ENCODE data around the gene OR13C8. TPM values are rescaled to one million over a fixed set of nuclear protein-coding genes. Genes with fewer than 3 reads are reported as not detected.
"Not testable (repeated sequence)": the region's sequence is repeated elsewhere in the genome, so short reads cannot be mapped to it uniquely, and the experiment has no call there.

The OR13C8 gene
- not detected for total RNA-seq

GRCh38 chr9:104568868-104569267 is at the start of gene OR13C8:
OR13C8 (plus strand) TSS chr9:104569168; CDS start chr9:104569168, 0 bp downstream.
- Mint-ChIP-seq H3K4me3 (no peak within 1 kb of the TSS), H3K9me3 (peaks cover 4% of the 10 kb centered on the region), H3K36me3 (ENCODE audit: low read depth) (no peaks in the 10 kb centered on the region), H3K27ac (no peak within 1 kb of the TSS), H3K4me1 (no peaks in the 10 kb centered on the region), H3K27me3 (no peaks in the 10 kb centered on the region)
- POLR2A ChIA-PET, result no interaction called here
- no peak for DNase-seq
- CTCF ChIA-PET, result no interaction called here

GRCh38 chr9:104520241-104520640 is 48.7 kb upstream of the OR13C8 start:
- H3K36me3 Mint-ChIP-seq (ENCODE audit: low read depth); H3K9me3 Mint-ChIP-seq; POLR2A ChIA-PET; CTCF ChIA-PET; H3K27ac Mint-ChIP-seq; DNase-seq; H3K4me3 Mint-ChIP-seq; H3K4me1 Mint-ChIP-seq; H3K27me3 Mint-ChIP-seq: not testable (repeated sequence)

GRCh38 chr9:104527109-104527508 is 41.9 kb upstream of the OR13C8 start, which contains the start of gene OR13C4:
OR13C4 (minus strand) TSS chr9:104527209; CDS start chr9:104527209, 0 bp downstream.
- POLR2A ChIA-PET, result no interaction called here
- no peak within 1 kb of the TSS for H3K27ac Mint-ChIP-seq
- H3K4me3 Mint-ChIP-seq, result no peak within 1 kb of the TSS
- H3K9me3 Mint-ChIP-seq, result no peaks in the 10 kb centered on the region
- no peaks in the 10 kb centered on the region for H3K36me3 Mint-ChIP-seq (ENCODE audit: low read depth)
- CTCF ChIA-PET, result no interaction called here
- DNase-seq, result no peak
- H3K4me1 Mint-ChIP-seq, result no peaks in the 10 kb centered on the region
- H3K27me3 Mint-ChIP-seq, result no peaks in the 10 kb centered on the region

- no peaks in the 10 kb centered on the region for H3K36me3 Mint-ChIP-seq (ENCODE audit: low read depth)
- POLR2A ChIA-PET, result no interaction called here
- H3K9me3 Mint-ChIP-seq, result no peaks in the 10 kb centered on the region
- no peak for DNase-seq
- H3K27me3 Mint-ChIP-seq, result no peaks in the 10 kb centered on the region
- CTCF ChIA-PET, result no interaction called here
- no peaks in the 10 kb centered on the region for H3K4me1 Mint-ChIP-seq
- H3K4me3 Mint-ChIP-seq, result no peak within 1 kb of the TSS
- H3K27ac Mint-ChIP-seq, result no peak within 1 kb of the TSS
Measured at GRCh38 chr9:104536756-104537155, 32.2 kb upstream of the OR13C8 start, which contains the start of gene OR13C3. OR13C3 (minus strand) TSS chr9:104536856; CDS start chr9:104536723, 133 bp downstream.

- H3K4me3 Mint-ChIP-seq, result no peak overlapping the region
- H3K36me3 Mint-ChIP-seq (ENCODE audit: low read depth), result no peaks in the 10 kb centered on the region
- CTCF ChIA-PET, result no interaction called here
- no peak overlapping the region for H3K27ac Mint-ChIP-seq
- no peaks in the 10 kb centered on the region for H3K9me3 Mint-ChIP-seq
- no peaks in the 10 kb centered on the region for H3K4me1 Mint-ChIP-seq
- H3K27me3 Mint-ChIP-seq, result no peaks in the 10 kb centered on the region
- DNase-seq, result no peak
- POLR2A ChIA-PET, result no interaction called here
Measured at GRCh38 chr9:104539275-104539674, 29.7 kb upstream of the OR13C8 start.

- no peak for DNase-seq
- Mint-ChIP-seq H3K4me1 (no peaks in the 10 kb centered on the region), H3K27ac (no peak overlapping the region), H3K9me3 (no peaks in the 10 kb centered on the region), H3K4me3 (no peak overlapping the region), H3K27me3 (no peaks in the 10 kb centered on the region), H3K36me3 (ENCODE audit: low read depth) (no peaks in the 10 kb centered on the region)
- ChIA-PET POLR2A (no interaction called here), CTCF (no interaction called here)
Measured at GRCh38 chr9:104544644-104545043, 24.3 kb upstream of the OR13C8 start.

GRCh38 chr9:104553261-104553660 is 15.7 kb upstream of the OR13C8 start:
- Mint-ChIP-seq H3K27me3 (no peaks in the 10 kb centered on the region), H3K36me3 (ENCODE audit: low read depth) (no peaks in the 10 kb centered on the region), H3K4me3 (no peak overlapping the region), H3K27ac (no peak overlapping the region), H3K9me3 (peaks cover under 1% of the 10 kb centered on the region), H3K4me1 (no peaks in the 10 kb centered on the region)
- ChIA-PET CTCF (no interaction called here), POLR2A (no interaction called here)
- DNase-seq, result no peak

- DNase-seq, result no peak
- no peak overlapping the region for H3K4me3 Mint-ChIP-seq
- ChIA-PET CTCF (no interaction called here), POLR2A (no interaction called here)
- H3K9me3 Mint-ChIP-seq, result peaks cover 3% of the 10 kb centered on the region
- no peak overlapping the region for H3K27ac Mint-ChIP-seq
- H3K27me3 Mint-ChIP-seq, result no peaks in the 10 kb centered on the region
- H3K36me3 Mint-ChIP-seq (ENCODE audit: low read depth), result no peaks in the 10 kb centered on the region
- H3K4me1 Mint-ChIP-seq, result no peaks in the 10 kb centered on the region
Measured at GRCh38 chr9:104555521-104555920, 13.4 kb upstream of the OR13C8 start.

GRCh38 chr9:104556830-104557634 is 11.9 kb upstream of the OR13C8 start:
- Mint-ChIP-seq H3K4me3 (no peak overlapping the region), H3K27ac (no peak overlapping the region), H3K9me3 (peaks cover 3% of the 10 kb centered on the region), H3K36me3 (ENCODE audit: low read depth) (no peaks in the 10 kb centered on the region), H3K4me1 (no peaks in the 10 kb centered on the region), H3K27me3 (no peaks in the 10 kb centered on the region)
- CTCF ChIA-PET, result no interaction called here
- POLR2A ChIA-PET, result no interaction called here
- no peak for DNase-seq

- Mint-ChIP-seq H3K36me3 (ENCODE audit: low read depth) (no peaks in the 10 kb centered on the region), H3K4me1 (no peaks in the 10 kb centered on the region), H3K9me3 (no peaks in the 10 kb centered on the region), H3K27ac (no peak overlapping the region), H3K4me3 (no peak overlapping the region), H3K27me3 (no peaks in the 10 kb centered on the region)
- DNase-seq, result no peak
- ChIA-PET POLR2A (no interaction called here), CTCF (interaction anchor here (0.6 kb wide), 1 partner anchor 173 kb away, joined by 4 read pairs; no protein-coding TSS in a partner anchor)
Measured at GRCh38 chr9:104564358-104564757, 4.6 kb upstream of the OR13C8 start.

GRCh38 chr9:104572612-104573011 is 3.6 kb downstream of the OR13C8 start:
- CTCF ChIA-PET, result no interaction called here
- no peak overlapping the region for H3K27ac Mint-ChIP-seq
- peaks cover 4% of the 10 kb centered on the region for H3K9me3 Mint-ChIP-seq

GRCh38 chr9:104575456-104575855 is 6.5 kb downstream of the OR13C8 start:
- ChIA-PET POLR2A (no interaction called here), CTCF (no interaction called here)
- Mint-ChIP-seq H3K4me1 (no peaks in the 10 kb centered on the region), H3K9me3 (no peaks in the 10 kb centered on the region), H3K27me3 (no peaks in the 10 kb centered on the region), H3K36me3 (ENCODE audit: low read depth) (no peaks in the 10 kb centered on the region), H3K4me3 (no peak overlapping the region), H3K27ac (no peak overlapping the region)
- no peak for DNase-seq

More at GRCh38 chr9:104572612-104573011, 3.6 kb downstream of the OR13C8 start:
- POLR2A ChIA-PET, result no interaction called here
- no peak overlapping the region for H3K4me3 Mint-ChIP-seq
- no peaks in the 10 kb centered on the region for H3K4me1 Mint-ChIP-seq
- H3K36me3 Mint-ChIP-seq (ENCODE audit: low read depth), result no peaks in the 10 kb centered on the region
- no peaks in the 10 kb centered on the region for H3K27me3 Mint-ChIP-seq
- no peak for DNase-seq

- H3K27me3 Mint-ChIP-seq, result no peaks in the 10 kb centered on the region
- no peak for DNase-seq
- H3K9me3 Mint-ChIP-seq, result no peaks in the 10 kb centered on the region
- no peaks in the 10 kb centered on the region for H3K36me3 Mint-ChIP-seq (ENCODE audit: low read depth)
- no peak overlapping the region for H3K4me3 Mint-ChIP-seq
- CTCF ChIA-PET, result no interaction called here
- no peak overlapping the region for H3K27ac Mint-ChIP-seq
- POLR2A ChIA-PET, result no interaction called here
- no peaks in the 10 kb centered on the region for H3K4me1 Mint-ChIP-seq
Measured at GRCh38 chr9:104577263-104577662, 8.3 kb downstream of the OR13C8 start.

- Mint-ChIP-seq H3K36me3 (ENCODE audit: low read depth) (no peaks in the 10 kb centered on the region), H3K4me3 (no peak overlapping the region), H3K4me1 (no peaks in the 10 kb centered on the region), H3K9me3 (no peaks in the 10 kb centered on the region), H3K27me3 (no peaks in the 10 kb centered on the region), H3K27ac (no peak overlapping the region)
- CTCF ChIA-PET, result no interaction called here
- DNase-seq, result no peak
- POLR2A ChIA-PET, result no interaction called here
Measured at GRCh38 chr9:104580562-104580961, 11.6 kb downstream of the OR13C8 start.

Data from activated CD4-positive, alpha-beta memory T cell treated with anti-CD3 and anti-CD28 coated beads, Interleukin-2, amount 10 ng/mL, durations not matched to agents 7 days and 5 days (primary cell).